ENCODE data around the gene DNMT1. TPM values are rescaled to one million over a fixed set of nuclear protein-coding genes. Genes with fewer than 3 reads are reported as not detected.
"Not testable (repeated sequence)": the region's sequence is repeated elsewhere in the genome, so short reads cannot be mapped to it uniquely, and the experiment has no call there.

The DNMT1 gene
- total RNA-seq, 1 donor from 2014 or later = 44.1 TPM

GRCh38 chr19:10222201-10222890 is 27.6 kb upstream of the DNMT1 start:
- no peak for DNase-seq (ENCODE audit: low spot score)

- no peak for DNase-seq (ENCODE audit: low spot score)
These were observed 25.9 kb upstream of the DNMT1 start for GRCh38 chr19:10220695-10221094.

GRCh38 chr19:10219678-10220077 is 24.9 kb upstream of the DNMT1 start:
- DNase-seq (ENCODE audit: low spot score) = no peak

GRCh38 chr19:10217085-10217484 is 22.3 kb upstream of the DNMT1 start:
- DNase-seq (ENCODE audit: low spot score) = no peak

GRCh38 chr19:10214784-10215183 is 20.0 kb upstream of the DNMT1 start:
- DNase-seq (ENCODE audit: low spot score) = no peak

GRCh38 chr19:10211691-10212090 is 16.9 kb upstream of the DNMT1 start:
- no peak for DNase-seq (ENCODE audit: low spot score)

- no peak for DNase-seq (ENCODE audit: low spot score)
These were observed 16.3 kb upstream of the DNMT1 start for GRCh38 chr19:10211061-10211460.

- no peak for DNase-seq (ENCODE audit: low spot score)
These were observed 14.6 kb upstream of the DNMT1 start for GRCh38 chr19:10209315-10209714.

GRCh38 chr19:10207026-10207425 is 12.3 kb upstream of the DNMT1 start:
- DNase-seq (ENCODE audit: low spot score) = no peak

- DNase-seq (ENCODE audit: low spot score) = no peak
These were observed 11.6 kb upstream of the DNMT1 start for GRCh38 chr19:10206226-10206885.

GRCh38 chr19:10205636-10206035 is 10.9 kb upstream of the DNMT1 start:
- no peak for DNase-seq (ENCODE audit: low spot score)

GRCh38 chr19:10203686-10204085 is 8.9 kb upstream of the DNMT1 start:
- no peak for DNase-seq (ENCODE audit: low spot score)

- no peak for DNase-seq (ENCODE audit: low spot score)
These were observed 6.4 kb upstream of the DNMT1 start for GRCh38 chr19:10201176-10201575.

GRCh38 chr19:10200101-10200500 is 5.3 kb upstream of the DNMT1 start:
- not testable (repeated sequence) for DNase-seq (ENCODE audit: low spot score)

- not testable (repeated sequence) for DNase-seq (ENCODE audit: low spot score)
These were observed 4.3 kb upstream of the DNMT1 start for GRCh38 chr19:10198889-10199644.

- DNase-seq (ENCODE audit: low spot score) = no peak
These were observed 406 bp upstream of the DNMT1 start for GRCh38 chr19:10195199-10195519.

- DNase-seq (ENCODE audit: low spot score) = no peak
These were observed 808 bp downstream of the DNMT1 start for GRCh38 chr19:10193790-10194499.

GRCh38 chr19:10192922-10193321 is 1.8 kb downstream of the DNMT1 start:
- no peak for DNase-seq (ENCODE audit: low spot score)

- DNase-seq (ENCODE audit: low spot score) = no peak
These were observed 3.4 kb downstream of the DNMT1 start for GRCh38 chr19:10191347-10191746.

GRCh38 chr19:10190026-10190425 is 4.7 kb downstream of the DNMT1 start:
- DNase-seq (ENCODE audit: low spot score) = no peak

GRCh38 chr19:10189616-10190015 is 5.1 kb downstream of the DNMT1 start:
- DNase-seq (ENCODE audit: low spot score) = no peak

GRCh38 chr19:10187315-10187714 is 7.4 kb downstream of the DNMT1 start:
- DNase-seq (ENCODE audit: low spot score) = no peak
